Endothelial cell of umbilical vein (primary cell): ENCODE results near the gene CDK7. TPM values are rescaled to one million over a fixed set of nuclear protein-coding genes. Genes with fewer than 3 reads are reported as not detected.

ENCODE experiments used
- BruUV-seq: library from RNA; stranded (reverse); fragments of 400-500 nt; replicated peaks from 2 replicates; lab custom pipeline; 2021; lab: Mats Ljungman, UMichigan
- CTCF ChIA-PET: fragments of 300-600, 350-600 bp; sonication (Branson Sonifier 250); formaldehyde crosslinking; loops from one replicate; lab custom pipeline; 2021; ENCODE audit warnings: antibody characterized with exemption, inconsistent platforms; lab: Charles Lee
- POLR2A ChIA-PET: fragments of 300-600, 350-600 bp; sonication (Branson Sonifier 250); formaldehyde crosslinking; loops from one replicate; lab custom pipeline; 2021; ENCODE audit warnings: antibody characterized with exemption, inconsistent platforms; lab: Charles Lee
- DNase-seq: peaks from one replicate; pipeline ENCODE4 v3.0.0-alpha.2; 2011; ENCODE audit warnings: low read depth, low spot score
- FAIRE-seq: peaks from 2 replicates; lab custom pipeline; 2011; peaks lifted over from hg19 to GRCh38; lab: Jason Lieb, UNC
- H2AFZ ChIP-seq: 2 replicates; pipeline ENCODE4 v1.6.0; 2012; ENCODE audit warnings: low read depth, low read length, control low read depth, inconsistent platforms
- H3K27ac ChIP-seq: 2 replicates; pipeline ENCODE4 v1.5.1; 2011; ENCODE audit warnings: low read depth, mild to moderate bottlenecking, control low read depth, low read length, moderate library complexity; ENCODE audit not compliant: insufficient read depth
- H3K27me3 ChIP-seq, 2 experiments: 2 replicates each; pipeline versions ENCODE4 v1.6.0 to v1.6.1; 2011; ENCODE audit warnings: low read length in 2 of 2, mixed read lengths in 1 of 2; ENCODE audit not compliant: control insufficient read depth in 2 of 2, insufficient read depth in 2 of 2
- H3K36me3 ChIP-seq, 2 experiments: 2 replicates in 1 of 2; 3 replicates in 1 of 2; pipeline ENCODE4 v1.5.1; 2011; ENCODE audit warnings: low read length in 2 of 2, mild to moderate bottlenecking in 1 of 2, moderate library complexity in 1 of 2; ENCODE audit not compliant: control insufficient read depth in 2 of 2, insufficient read depth in 2 of 2; ENCODE audit errors: extremely low read depth in 1 of 2
- H3K4me1 ChIP-seq: 3 replicates; pipeline ENCODE4 v1.5.1; 2011; ENCODE audit warnings: mild to moderate bottlenecking, low read length; ENCODE audit not compliant: control insufficient read depth, insufficient read depth; ENCODE audit errors: extremely low read depth
- H3K4me2 ChIP-seq: 2 replicates; pipeline ENCODE4 v1.6.1; 2011; ENCODE audit warnings: low read length, control low read depth, mixed read lengths; ENCODE audit not compliant: insufficient read depth
- H3K4me3 ChIP-seq, 3 experiments: fragments of 200-600 bp in 1 of 3; sonication (generic), shearing (Covaris generic) in 1 of 3; replicated peaks in 1 of 3; 2 replicates each; pipeline ENCODE4 v1.5.1; 2011 to 2016; ENCODE audit warnings: control low read depth in 3 of 3, low read length in 3 of 3, mild to moderate bottlenecking in 2 of 3, inconsistent platforms in 1 of 3, low read depth in 1 of 3, moderate library complexity in 1 of 3; ENCODE audit not compliant: insufficient read depth in 1 of 3
- H3K79me2 ChIP-seq: 2 replicates; pipeline ENCODE4 v1.6.0; 2012; ENCODE audit warnings: low read length, inconsistent platforms; ENCODE audit not compliant: control insufficient read depth, insufficient read depth
- H3K9ac ChIP-seq: replicated peaks from 2 replicates; pipeline ENCODE3; 2011; ENCODE audit warnings: low read length, control low read depth; ENCODE audit not compliant: insufficient read depth; ENCODE audit errors: extremely low read depth
- H3K9me1 ChIP-seq: replicated peaks from 3 replicates; pipeline ENCODE4 v1.6.0; 2011; ENCODE audit warnings: mild to moderate bottlenecking, low read length; ENCODE audit not compliant: control insufficient read depth, insufficient read depth; ENCODE audit errors: extremely low read depth
- H3K9me3 ChIP-seq: replicated peaks from 2 replicates; pipeline ENCODE4 v1.5.1; 2012; ENCODE audit warnings: low read length, inconsistent platforms; ENCODE audit not compliant: control insufficient read depth, insufficient read depth
- H4K20me1 ChIP-seq: replicated peaks from 2 replicates; pipeline ENCODE3; 2011; ENCODE audit warnings: mild to moderate bottlenecking, low read length; ENCODE audit not compliant: control insufficient read depth, insufficient read depth; ENCODE audit errors: extremely low read depth
- MYC ChIP-seq: IDR thresholded peaks from one replicate; pipeline ENCODE4 v1.6.1; 2011; ENCODE audit warnings: mild to moderate bottlenecking, low read depth, low read length
- POLR2A ChIP-seq: IDR thresholded peaks from 2 replicates; pipeline ENCODE4 v1.6.1; 2012; ENCODE audit warnings: low read depth, mild to moderate bottlenecking, control low read depth, low read length
- dilution Hi-C: fragments of 300-500 bp; cut with MboI; formaldehyde crosslinking; loops from one replicate; pipeline ENCODE4 v1.15.0; 2019; ENCODE audit warnings: low sequenced_read_pairs; ENCODE audit not compliant: extremely low pct_ligation_motif_present
- intact Hi-C: fragments of 100-400 bp; cut with micrococcal nuclease; formaldehyde crosslinking; loops from one replicate; pipeline ENCODE4 v1.10.0; 2022
- polyA plus RNA-seq, 4 experiments: library from polyadenylated mRNA; depleted of rRNA in 3 of 4; stranded (reverse) in 3 of 4; unstranded in 1 of 4; fragments of >200 nt; gene quantifications; 2 replicates each; pipeline versions ENCODE4 v1.2.1 to v1.2.3, GENCODE V29; 2011 to 2012; ENCODE audit warnings: missing spikeins in 1 of 4
- total RNA-seq: library from RNA; stranded (reverse); gene quantifications from 2 replicates; pipeline ENCODE4 v1.2.3, GENCODE V29; 2021
- TF ChIP-seq, protein P1 (sequence below), 2 donors: IDR thresholded peaks; 1 replicate in 1 of 2; 2 replicates in 1 of 2; pipeline ENCODE4 v1.5.1; 2011; ENCODE audit warnings: low read length in 2 of 2, mild to moderate bottlenecking in 2 of 2, moderate library complexity in 2 of 2, control low read depth in 1 of 2, inconsistent platforms in 1 of 2, low read depth in 1 of 2; ENCODE audit not compliant: insufficient read depth in 1 of 2; ENCODE audit errors: extremely low read depth in 1 of 2
- TF ChIP-seq, protein P2 (sequence below): IDR thresholded peaks from 2 replicates; pipeline ENCODE4 v1.6.1; 2011; ENCODE audit not compliant: insufficient read depth, insufficient read length

The CDK7 gene
- total and polyA plus RNA-seq, 2 donors (not counting 3 experiments of a cell fraction or from before 2014, with no cell fraction given) = 24.6 to 38.1 TPM

DNA sequence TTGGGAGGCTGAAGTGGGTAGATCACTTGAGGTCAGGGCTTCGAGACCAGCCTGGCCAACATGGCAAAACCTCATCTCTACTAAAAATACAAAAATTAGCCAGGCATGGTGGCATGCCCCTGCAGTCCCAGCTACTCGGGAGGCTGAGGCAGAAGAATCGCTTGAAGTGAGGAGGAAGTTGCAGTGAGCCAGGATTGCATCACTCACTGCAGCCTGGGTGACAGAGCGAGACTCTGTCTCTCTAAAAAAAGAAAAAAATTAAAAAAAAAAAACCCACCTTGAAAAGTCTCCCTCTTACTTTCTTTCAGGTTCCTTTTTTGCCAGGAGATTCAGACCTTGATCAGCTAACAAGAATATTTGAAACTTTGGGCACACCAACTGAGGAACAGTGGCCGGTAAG, 34.2 kb downstream of the CDK7 start:
- ChIA-PET POLR2A (no interaction called here), CTCF (no interaction called here)
- DNase-seq = no peak
- TF ChIP-seq, protein P1, sequence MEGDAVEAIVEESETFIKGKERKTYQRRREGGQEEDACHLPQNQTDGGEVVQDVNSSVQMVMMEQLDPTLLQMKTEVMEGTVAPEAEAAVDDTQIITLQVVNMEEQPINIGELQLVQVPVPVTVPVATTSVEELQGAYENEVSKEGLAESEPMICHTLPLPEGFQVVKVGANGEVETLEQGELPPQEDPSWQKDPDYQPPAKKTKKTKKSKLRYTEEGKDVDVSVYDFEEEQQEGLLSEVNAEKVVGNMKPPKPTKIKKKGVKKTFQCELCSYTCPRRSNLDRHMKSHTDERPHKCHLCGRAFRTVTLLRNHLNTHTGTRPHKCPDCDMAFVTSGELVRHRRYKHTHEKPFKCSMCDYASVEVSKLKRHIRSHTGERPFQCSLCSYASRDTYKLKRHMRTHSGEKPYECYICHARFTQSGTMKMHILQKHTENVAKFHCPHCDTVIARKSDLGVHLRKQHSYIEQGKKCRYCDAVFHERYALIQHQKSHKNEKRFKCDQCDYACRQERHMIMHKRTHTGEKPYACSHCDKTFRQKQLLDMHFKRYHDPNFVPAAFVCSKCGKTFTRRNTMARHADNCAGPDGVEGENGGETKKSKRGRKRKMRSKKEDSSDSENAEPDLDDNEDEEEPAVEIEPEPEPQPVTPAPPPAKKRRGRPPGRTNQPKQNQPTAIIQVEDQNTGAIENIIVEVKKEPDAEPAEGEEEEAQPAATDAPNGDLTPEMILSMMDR (IDR thresholded peaks at IDR 0.05; ENCODE audit: extremely low read depth in 1 of 2, insufficient read depth in 1 of 2, low read depth in 1 of 2, low read length in 2 of 2) = no peak
- TF ChIP-seq MYC = no peak
- Histone ChIP-seq H3K4me2 (no peak overlapping the region), H4K20me1 (no peaks in the 10 kb centered on the region), H3K4me3 (no peak overlapping the region), H3K79me2 (peaks cover 2% of the 10 kb centered on the region), H3K9ac (no peak overlapping the region), H3K9me3 (no peaks in the 10 kb centered on the region), H2AFZ (no peak overlapping the region), H3K27ac (no peak overlapping the region), H3K36me3 (peaks cover 2 to 5% of the 10 kb centered on the region in 2 experiments), H3K27me3 (no peaks in the 10 kb centered on the region), H3K4me1 (no peaks in the 10 kb centered on the region), H3K9me1 (no peaks in the 10 kb centered on the region)
- BruUV-seq = no TSS peak
- FAIRE-seq = no peak
- dilution Hi-C loops (no loop called here), intact Hi-C loops (no loop called here)

DNA sequence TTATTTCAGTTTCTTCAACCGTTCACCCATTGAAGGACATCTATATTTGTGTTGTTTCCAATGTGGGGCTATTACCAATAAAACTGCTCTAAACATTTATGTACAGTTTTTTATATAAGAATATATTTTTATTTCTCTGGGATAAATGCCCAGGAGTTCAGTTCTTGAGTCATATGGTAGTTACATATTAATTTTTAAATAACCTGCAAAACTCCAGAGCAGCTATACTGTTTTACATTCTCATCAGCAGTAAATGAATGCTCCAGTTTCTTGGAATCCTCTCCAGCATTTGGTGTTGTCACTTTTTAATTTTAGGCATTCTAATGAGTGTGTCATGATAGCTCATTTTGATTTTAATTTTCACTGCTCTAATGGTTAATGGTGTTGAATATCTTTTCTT, 36.2 kb downstream of the CDK7 start:
- Histone ChIP-seq H3K9me1 (no peaks in the 10 kb centered on the region), H3K36me3 (peaks cover 2 to 5% of the 10 kb centered on the region in 2 experiments)
- CTCF ChIA-PET = interaction anchor here (0.6 to 2.7 kb wide), 7 partner anchors 10 to 250 kb away, joined by 3 to 13 read pairs (median 6); no protein-coding TSS in a partner anchor

More for the DNA sequence above, 36.2 kb downstream of the CDK7 start:
- no peaks in the 10 kb centered on the region for H3K9me3 ChIP-seq
- intact Hi-C loops (loop anchor here (10.0 kb wide), 1 partner anchor 54 kb away; no protein-coding TSS in a partner anchor), dilution Hi-C loops (no loop called here)
- FAIRE-seq = no peak
- H3K27me3 ChIP-seq = no peaks in the 10 kb centered on the region
- POLR2A ChIA-PET = interaction anchor here (0.6 to 1.1 kb wide), 2 partner anchors 36 to 74 kb away, joined by 3 to 4 read pairs; partner anchors contain the start of gene CDK7
- H3K4me2 ChIP-seq = no peak overlapping the region
- H3K79me2 ChIP-seq = peaks cover 2% of the 10 kb centered on the region
- H3K27ac ChIP-seq = no peak overlapping the region
- H2AFZ ChIP-seq = no peak overlapping the region
- no peak overlapping the region for H3K9ac ChIP-seq
- TF ChIP-seq, protein P2, sequence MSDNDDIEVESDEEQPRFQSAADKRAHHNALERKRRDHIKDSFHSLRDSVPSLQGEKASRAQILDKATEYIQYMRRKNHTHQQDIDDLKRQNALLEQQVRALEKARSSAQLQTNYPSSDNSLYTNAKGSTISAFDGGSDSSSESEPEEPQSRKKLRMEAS = no peak
- no peak for TF ChIP-seq POLR2A
- TF ChIP-seq, protein P1 (IDR thresholded peaks at IDR 0.05; ENCODE audit: extremely low read depth in 1 of 2, insufficient read depth in 1 of 2, low read depth in 1 of 2, low read length in 2 of 2) = no peak
- H3K4me3 ChIP-seq = no peak overlapping the region
- no TSS peak for BruUV-seq
- no peaks in the 10 kb centered on the region for H4K20me1 ChIP-seq
- no peak for DNase-seq
- no peaks in the 10 kb centered on the region for H3K4me1 ChIP-seq
